Endothelial cell of umbilical vein (primary cell): Measurements from ENCODE around the gene PCNA. TPM values are rescaled to one million over a fixed set of nuclear protein-coding genes. Genes with fewer than 3 reads are reported as not detected.

Experiments
- BruUV-seq: library from RNA; stranded (reverse); fragments of 400-500 nt; replicated peaks from 2 replicates; lab custom pipeline; 2021; lab: Mats Ljungman, UMichigan
- CTCF ChIA-PET: fragments of 300-600, 350-600 bp; sonication (Branson Sonifier 250); formaldehyde crosslinking; loops from one replicate; lab custom pipeline; 2021; ENCODE audit warnings: antibody characterized with exemption, inconsistent platforms; lab: Charles Lee
- POLR2A ChIA-PET: fragments of 300-600, 350-600 bp; sonication (Branson Sonifier 250); formaldehyde crosslinking; loops from one replicate; lab custom pipeline; 2021; ENCODE audit warnings: antibody characterized with exemption, inconsistent platforms; lab: Charles Lee
- DNase-seq: peaks from one replicate; pipeline ENCODE4 v3.0.0-alpha.2; 2011; ENCODE audit warnings: low read depth, low spot score
- FAIRE-seq: peaks from 2 replicates; lab custom pipeline; 2011; peaks lifted over from hg19 to GRCh38; lab: Jason Lieb, UNC
- H2AFZ ChIP-seq: 2 replicates; pipeline ENCODE4 v1.6.0; 2012; ENCODE audit warnings: low read depth, low read length, control low read depth, inconsistent platforms
- H3K27ac ChIP-seq: 2 replicates; pipeline ENCODE4 v1.5.1; 2011; ENCODE audit warnings: low read depth, mild to moderate bottlenecking, control low read depth, low read length, moderate library complexity; ENCODE audit not compliant: insufficient read depth
- H3K27me3 ChIP-seq, 2 experiments: 2 replicates each; pipeline versions ENCODE4 v1.6.0 to v1.6.1; 2011; ENCODE audit warnings: low read length in 2 of 2, mixed read lengths in 1 of 2; ENCODE audit not compliant: control insufficient read depth in 2 of 2, insufficient read depth in 2 of 2
- H3K36me3 ChIP-seq, 2 experiments: 2 replicates in 1 of 2; 3 replicates in 1 of 2; pipeline ENCODE4 v1.5.1; 2011; ENCODE audit warnings: low read length in 2 of 2, mild to moderate bottlenecking in 1 of 2, moderate library complexity in 1 of 2; ENCODE audit not compliant: control insufficient read depth in 2 of 2, insufficient read depth in 2 of 2; ENCODE audit errors: extremely low read depth in 1 of 2
- H3K4me1 ChIP-seq: 3 replicates; pipeline ENCODE4 v1.5.1; 2011; ENCODE audit warnings: mild to moderate bottlenecking, low read length; ENCODE audit not compliant: control insufficient read depth, insufficient read depth; ENCODE audit errors: extremely low read depth
- H3K4me2 ChIP-seq: 2 replicates; pipeline ENCODE4 v1.6.1; 2011; ENCODE audit warnings: low read length, control low read depth, mixed read lengths; ENCODE audit not compliant: insufficient read depth
- H3K4me3 ChIP-seq, 3 experiments: fragments of 200-600 bp in 1 of 3; sonication (generic), shearing (Covaris generic) in 1 of 3; replicated peaks in 1 of 3; 2 replicates each; pipeline ENCODE4 v1.5.1; 2011 to 2016; ENCODE audit warnings: control low read depth in 3 of 3, low read length in 3 of 3, mild to moderate bottlenecking in 2 of 3, inconsistent platforms in 1 of 3, low read depth in 1 of 3, moderate library complexity in 1 of 3; ENCODE audit not compliant: insufficient read depth in 1 of 3
- H3K79me2 ChIP-seq: 2 replicates; pipeline ENCODE4 v1.6.0; 2012; ENCODE audit warnings: low read length, inconsistent platforms; ENCODE audit not compliant: control insufficient read depth, insufficient read depth
- H3K9ac ChIP-seq: replicated peaks from 2 replicates; pipeline ENCODE3; 2011; ENCODE audit warnings: low read length, control low read depth; ENCODE audit not compliant: insufficient read depth; ENCODE audit errors: extremely low read depth
- H3K9me1 ChIP-seq: replicated peaks from 3 replicates; pipeline ENCODE4 v1.6.0; 2011; ENCODE audit warnings: mild to moderate bottlenecking, low read length; ENCODE audit not compliant: control insufficient read depth, insufficient read depth; ENCODE audit errors: extremely low read depth
- H3K9me3 ChIP-seq: replicated peaks from 2 replicates; pipeline ENCODE4 v1.5.1; 2012; ENCODE audit warnings: low read length, inconsistent platforms; ENCODE audit not compliant: control insufficient read depth, insufficient read depth
- H4K20me1 ChIP-seq: replicated peaks from 2 replicates; pipeline ENCODE3; 2011; ENCODE audit warnings: mild to moderate bottlenecking, low read length; ENCODE audit not compliant: control insufficient read depth, insufficient read depth; ENCODE audit errors: extremely low read depth
- EZH2 ChIP-seq: IDR thresholded peaks from 2 replicates; pipeline ENCODE4 v1.6.1; 2012; ENCODE audit warnings: borderline replicate concordance, low read depth, mild to moderate bottlenecking, moderate library complexity, low read length, inconsistent platforms; ENCODE audit not compliant: severe bottlenecking
- FOS ChIP-seq: IDR thresholded peaks from 2 replicates; pipeline ENCODE4 v1.6.1; 2011; ENCODE audit warnings: mild to moderate bottlenecking, low read length, moderate library complexity, borderline replicate concordance; ENCODE audit not compliant: insufficient read depth
- GATA2 ChIP-seq: IDR thresholded peaks from 2 replicates; pipeline ENCODE4 v1.7.0; 2011; ENCODE audit warnings: low read depth, mild to moderate bottlenecking, moderate library complexity, mixed read lengths, low read length; ENCODE audit not compliant: insufficient read length, insufficient read depth
- JUN ChIP-seq: IDR thresholded peaks from 2 replicates; pipeline ENCODE4 v1.6.1; 2011; ENCODE audit warnings: borderline replicate concordance, low read depth; ENCODE audit not compliant: insufficient read length, insufficient read depth
- MYC ChIP-seq: IDR thresholded peaks from one replicate; pipeline ENCODE4 v1.6.1; 2011; ENCODE audit warnings: mild to moderate bottlenecking, low read depth, low read length
- POLR2A ChIP-seq: IDR thresholded peaks from 2 replicates; pipeline ENCODE4 v1.6.1; 2012; ENCODE audit warnings: low read depth, mild to moderate bottlenecking, control low read depth, low read length
- POLR2AphosphoS5 ChIP-seq: IDR thresholded peaks from 2 replicates; pipeline ENCODE4 v1.6.1; 2012; ENCODE audit warnings: low read depth, mild to moderate bottlenecking, control low read depth, low read length, moderate library complexity; ENCODE audit not compliant: insufficient read depth
- dilution Hi-C: fragments of 300-500 bp; cut with MboI; formaldehyde crosslinking; loops from one replicate; pipeline ENCODE4 v1.15.0; 2019; ENCODE audit warnings: low sequenced_read_pairs; ENCODE audit not compliant: extremely low pct_ligation_motif_present
- intact Hi-C: fragments of 100-400 bp; cut with micrococcal nuclease; formaldehyde crosslinking; loops from one replicate; pipeline ENCODE4 v1.10.0; 2022
- polyA plus RNA-seq, 4 experiments: library from polyadenylated mRNA; depleted of rRNA in 3 of 4; stranded (reverse) in 3 of 4; unstranded in 1 of 4; fragments of >200 nt; gene quantifications; 2 replicates each; pipeline versions ENCODE4 v1.2.1 to v1.2.3, GENCODE V29; 2011 to 2012; ENCODE audit warnings: missing spikeins in 1 of 4
- total RNA-seq: library from RNA; stranded (reverse); gene quantifications from 2 replicates; pipeline ENCODE4 v1.2.3, GENCODE V29; 2021
- TF ChIP-seq, protein P1 (sequence below): IDR thresholded peaks from 2 replicates; pipeline ENCODE4 v1.6.1; 2011; ENCODE audit not compliant: insufficient read depth, insufficient read length
- TF ChIP-seq, protein P2 (sequence below), 2 donors: IDR thresholded peaks; 1 replicate in 1 of 2; 2 replicates in 1 of 2; pipeline ENCODE4 v1.5.1; 2011; ENCODE audit warnings: low read length in 2 of 2, mild to moderate bottlenecking in 2 of 2, moderate library complexity in 2 of 2, control low read depth in 1 of 2, inconsistent platforms in 1 of 2, low read depth in 1 of 2; ENCODE audit not compliant: insufficient read depth in 1 of 2; ENCODE audit errors: extremely low read depth in 1 of 2

PCNA gene
- total and polyA plus RNA-seq, 2 donors (not counting 3 experiments of a cell fraction or from before 2014, with no cell fraction given) = 175 to 295 TPM

DNA sequence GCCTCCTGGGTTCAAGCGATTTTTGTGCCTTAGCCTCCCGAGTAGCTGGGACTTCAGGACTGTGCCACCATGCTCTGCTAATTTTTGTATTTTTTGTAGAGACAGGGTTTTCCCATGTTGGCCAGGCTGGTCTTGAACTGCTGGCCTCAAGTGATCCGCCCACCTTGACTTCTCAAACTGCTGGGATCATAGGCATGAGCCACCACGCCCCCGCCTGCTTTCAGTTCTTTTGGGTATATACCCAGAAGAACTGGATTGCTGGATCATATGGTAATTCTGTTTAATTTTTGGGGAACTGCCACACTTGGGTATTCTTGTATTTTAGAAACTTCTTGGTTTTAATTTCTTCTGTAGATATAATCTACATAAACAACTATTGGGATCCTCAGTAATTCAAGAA is 24.1 kb upstream of the PCNA start:
- no peak for TF ChIP-seq MYC
- no peak for TF ChIP-seq POLR2AphosphoS5
- TF ChIP-seq, protein P1, sequence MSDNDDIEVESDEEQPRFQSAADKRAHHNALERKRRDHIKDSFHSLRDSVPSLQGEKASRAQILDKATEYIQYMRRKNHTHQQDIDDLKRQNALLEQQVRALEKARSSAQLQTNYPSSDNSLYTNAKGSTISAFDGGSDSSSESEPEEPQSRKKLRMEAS = no peak
- no peak for TF ChIP-seq GATA2
- TF ChIP-seq JUN = no peak
- no peak for TF ChIP-seq POLR2A
- no peak for TF ChIP-seq EZH2
- TF ChIP-seq, protein P2, sequence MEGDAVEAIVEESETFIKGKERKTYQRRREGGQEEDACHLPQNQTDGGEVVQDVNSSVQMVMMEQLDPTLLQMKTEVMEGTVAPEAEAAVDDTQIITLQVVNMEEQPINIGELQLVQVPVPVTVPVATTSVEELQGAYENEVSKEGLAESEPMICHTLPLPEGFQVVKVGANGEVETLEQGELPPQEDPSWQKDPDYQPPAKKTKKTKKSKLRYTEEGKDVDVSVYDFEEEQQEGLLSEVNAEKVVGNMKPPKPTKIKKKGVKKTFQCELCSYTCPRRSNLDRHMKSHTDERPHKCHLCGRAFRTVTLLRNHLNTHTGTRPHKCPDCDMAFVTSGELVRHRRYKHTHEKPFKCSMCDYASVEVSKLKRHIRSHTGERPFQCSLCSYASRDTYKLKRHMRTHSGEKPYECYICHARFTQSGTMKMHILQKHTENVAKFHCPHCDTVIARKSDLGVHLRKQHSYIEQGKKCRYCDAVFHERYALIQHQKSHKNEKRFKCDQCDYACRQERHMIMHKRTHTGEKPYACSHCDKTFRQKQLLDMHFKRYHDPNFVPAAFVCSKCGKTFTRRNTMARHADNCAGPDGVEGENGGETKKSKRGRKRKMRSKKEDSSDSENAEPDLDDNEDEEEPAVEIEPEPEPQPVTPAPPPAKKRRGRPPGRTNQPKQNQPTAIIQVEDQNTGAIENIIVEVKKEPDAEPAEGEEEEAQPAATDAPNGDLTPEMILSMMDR (IDR thresholded peaks at IDR 0.05; ENCODE audit: extremely low read depth in 1 of 2, insufficient read depth in 1 of 2, low read depth in 1 of 2, low read length in 2 of 2) = no peak
- TF ChIP-seq FOS = no peak
- CTCF ChIA-PET = interaction anchor here (1.0 to 1.5 kb wide), 2 partner anchors 17 to 48 kb away, joined by 3 to 4 read pairs; partner anchors contain the start of gene CDS2
- H3K79me2 ChIP-seq = peaks cover 23% of the 10 kb centered on the region
- peaks cover 2% of the 10 kb centered on the region for H4K20me1 ChIP-seq
- H3K9me1 ChIP-seq = no peaks in the 10 kb centered on the region
- no peak overlapping the region for H2AFZ ChIP-seq
- FAIRE-seq = no peak
- H3K27ac ChIP-seq = no peak overlapping the region
- no peak overlapping the region for H3K4me2 ChIP-seq
- no peaks in the 10 kb centered on the region for H3K27me3 ChIP-seq
- no peak overlapping the region for H3K4me3 ChIP-seq
- H3K36me3 ChIP-seq = no peaks in the 10 kb centered on the region
- intact Hi-C loops (no loop called here), dilution Hi-C loops (no loop called here)
- POLR2A ChIA-PET = no interaction called here
- no peaks in the 10 kb centered on the region for H3K9me3 ChIP-seq
- BruUV-seq = no TSS peak
- DNase-seq = no peak
- H3K4me1 ChIP-seq = no peaks in the 10 kb centered on the region
- H3K9ac ChIP-seq = no peak overlapping the region
